SK-N-SH (cell line): ENCODE measurements around the gene DDX52. TPM values are rescaled to one million over a fixed set of nuclear protein-coding genes. Genes with fewer than 3 reads are reported as not detected.

Source experiments
- CTCF ChIA-PET: fragments of 300-600, 350-600 bp; formaldehyde crosslinking; extraction: SDS; loops from one replicate; lab custom pipeline; 2021; lab: Yijun Ruan, JAX
- POLR2A ChIA-PET: fragments of 350-600 bp; sonication (Branson Sonifier 250); formaldehyde crosslinking; extraction: SDS; loops from one replicate; lab custom pipeline; 2020; ENCODE audit warnings: antibody characterized with exemption, inconsistent platforms; lab: Yijun Ruan, JAX
- DNase-seq: peaks from one replicate; pipeline ENCODE4 v3.0.0; 2012
- H2AFZ ChIP-seq: fragments of 200-600 bp; sonication (generic); 2 replicates; pipeline ENCODE4 v1.8.1; 2016; ENCODE audit warnings: antibody characterized with exemption, mild to moderate bottlenecking, low read depth
- H3F3A ChIP-seq: fragments of 200-600 bp; sonication (generic); replicated peaks from 2 replicates; pipeline ENCODE3; 2016; ENCODE audit warnings: antibody characterized with exemption, mild to moderate bottlenecking; ENCODE audit not compliant: insufficient read depth
- H3K27ac ChIP-seq, 2 experiments: fragments of 200-500 bp in 1 of 2; fragments of 200-600 bp in 1 of 2; sonication (Bioruptor generic) in 1 of 2; sonication (generic), shearing (Covaris generic) in 1 of 2; 2 replicates each; pipeline versions ENCODE4 v1.5.1 to v1.6.1; 2014 to 2016; ENCODE audit warnings: low read depth in 2 of 2, inconsistent platforms in 1 of 2, low read length in 1 of 2, mild to moderate bottlenecking in 1 of 2, mixed read lengths in 1 of 2
- H3K27me3 ChIP-seq: fragments of 200-600 bp; sonication (generic), shearing (Covaris generic); 2 replicates; pipeline ENCODE4 v1.6.1; 2016; ENCODE audit warnings: mixed run types; ENCODE audit not compliant: insufficient read depth
- H3K36me3 ChIP-seq, 2 experiments: fragments of 200-500 bp in 1 of 2; fragments of 200-600 bp in 1 of 2; sonication (Bioruptor generic) in 1 of 2; sonication (generic) in 1 of 2; replicated peaks in 1 of 2; 2 replicates each; pipeline versions ENCODE3 to v1.5.1; 2014 to 2016; ENCODE audit warnings: low read length in 1 of 2, mild to moderate bottlenecking in 1 of 2; ENCODE audit not compliant: insufficient read depth in 2 of 2, control insufficient read depth in 1 of 2
- H3K4me1 ChIP-seq, 2 experiments: fragments of 200-500 bp in 1 of 2; fragments of 200-600 bp in 1 of 2; sonication (Bioruptor generic) in 1 of 2; sonication (generic), shearing (Covaris generic) in 1 of 2; 2 replicates each; pipeline versions ENCODE4 v1.5.1 to v1.6.1; 2014 to 2016; ENCODE audit warnings: low read depth in 1 of 2, low read length in 1 of 2, mixed run types in 1 of 2; ENCODE audit not compliant: insufficient read depth in 2 of 2, control insufficient read depth in 1 of 2
- H3K4me2 ChIP-seq: fragments of 200-600 bp; sonication (generic), shearing (Covaris generic); 2 replicates; pipeline ENCODE4 v1.6.1; 2017; ENCODE audit warnings: mixed run types
- H3K4me3 ChIP-seq, 2 experiments: fragments of 200-500 bp in 1 of 2; fragments of 200-600 bp in 1 of 2; sonication (Bioruptor generic) in 1 of 2; sonication (generic), shearing (Covaris generic) in 1 of 2; 2 replicates each; pipeline versions ENCODE4 v1.5.1 to v1.8.1; 2014 to 2016; ENCODE audit warnings: low read depth in 2 of 2, inconsistent platforms in 1 of 2, low read length in 1 of 2, mild to moderate bottlenecking in 1 of 2, mixed read lengths in 1 of 2, moderate library complexity in 1 of 2
- H3K79me2 ChIP-seq: fragments of 200-600 bp; sonication (generic); 2 replicates; pipeline ENCODE4 v1.8.1; 2017; ENCODE audit warnings: mild to moderate bottlenecking; ENCODE audit not compliant: insufficient read depth
- H3K9ac ChIP-seq: fragments of 200-600 bp; sonication (generic); 2 replicates; pipeline ENCODE4 v1.6.1; 2017; ENCODE audit warnings: mixed run types
- H3K9me2 ChIP-seq: fragments of 200-600 bp; sonication (generic); 2 replicates; pipeline ENCODE4 v1.6.1; 2017; ENCODE audit warnings: mixed run types
- H3K9me3 ChIP-seq: fragments of 200-600 bp; sonication (generic); 2 replicates; pipeline ENCODE4 v1.6.1; 2017; ENCODE audit warnings: mixed run types, mild to moderate bottlenecking, moderate library complexity
- H4K20me1 ChIP-seq: fragments of 200-600 bp; sonication (generic); 2 replicates; pipeline ENCODE4 v1.6.1; 2017; ENCODE audit warnings: mild to moderate bottlenecking, mixed run types; ENCODE audit not compliant: insufficient read depth
- CHD2 ChIP-seq: fragments of 150-350 bp; IDR thresholded peaks from 2 replicates; pipeline ENCODE4 v1.6.1; 2018; ENCODE audit warnings: low read length; ENCODE audit not compliant: partially characterized antibody
- ELF1 ChIP-seq: IDR thresholded peaks from 2 replicates; pipeline ENCODE4 v1.4.0; 2012
- EZH2phosphoT487 ChIP-seq: fragments of 200-600 bp; sonication (generic); IDR thresholded peaks from 2 replicates; pipeline ENCODE4 v1.6.1; 2017; ENCODE audit warnings: low read depth, mixed run types, mild to moderate bottlenecking, antibody characterized with exemption, moderate library complexity, borderline replicate concordance
- FOSL2 ChIP-seq: IDR thresholded peaks from 2 replicates; pipeline ENCODE4 v1.4.0; 2012; ENCODE audit warnings: low read depth, mild to moderate bottlenecking, moderate library complexity, borderline replicate concordance
- GABPA ChIP-seq: IDR thresholded peaks from 2 replicates; pipeline ENCODE4 v1.4.0; 2012; ENCODE audit warnings: low read depth, mild to moderate bottlenecking
- GATA2 ChIP-seq: sonication (generic); formaldehyde crosslinking; IDR thresholded peaks from 2 replicates; pipeline ENCODE4 v1.5.0; 2020; ENCODE audit warnings: mild to moderate bottlenecking, missing genetic modification reagents
- IRF3 ChIP-seq: fragments of 150-350 bp; IDR thresholded peaks from 2 replicates; pipeline ENCODE4 v1.6.1; 2016; ENCODE audit warnings: mild to moderate bottlenecking, low read depth, low read length
- MEF2A ChIP-seq: IDR thresholded peaks from 2 replicates; pipeline ENCODE4 v1.4.0; 2012; ENCODE audit warnings: low read depth, borderline replicate concordance
- MXI1 ChIP-seq: IDR thresholded peaks from 2 replicates; pipeline ENCODE4 v1.6.1; 2012; ENCODE audit warnings: mild to moderate bottlenecking, low read depth, low read length, improper control_type of control experiment
- POLR2AphosphoS5 ChIP-seq: IDR thresholded peaks from 2 replicates; pipeline ENCODE4 v1.6.1; 2012; ENCODE audit warnings: low read depth, low read length
- RAD21 ChIP-seq: IDR thresholded peaks from 2 replicates; pipeline ENCODE4 v1.6.1; 2012; ENCODE audit warnings: mild to moderate bottlenecking, low read length
- RCOR1 ChIP-seq: fragments of 150-350 bp; IDR thresholded peaks from 2 replicates; pipeline ENCODE4 v1.6.1; 2017; ENCODE audit warnings: antibody characterized with exemption, low read length
- YY1 ChIP-seq: IDR thresholded peaks from 2 replicates; pipeline ENCODE4 v1.4.0; 2012; ENCODE audit warnings: low read depth, mild to moderate bottlenecking
- WGBS: methylation state at CpG from one replicate; pipeline ENCODE4 v1.1.6; 2017; ENCODE audit warnings: low lambda C conversion rate; 5-methylcytosine and 5-hydroxymethylcytosine counted together
- polyA plus RNA-seq, 3 experiments: library from polyadenylated mRNA; depleted of rRNA; stranded (reverse); fragments of >200 nt; gene quantifications; 2 replicates each; pipeline ENCODE4 v1.2.3, GENCODE V29; 2012
- TF ChIP-seq, protein P1 (sequence below): IDR thresholded peaks from 2 replicates; pipeline ENCODE4 v1.4.0; 2012; ENCODE audit warnings: low read depth, borderline replicate concordance

DDX52 gene
- polyA plus RNA-seq, 1 of the 3 experiments (the other 2 are of a cell fraction): 7.3 TPM

- Histone ChIP-seq H3K27me3 (no peaks in the 10 kb centered on the region), H3K9me3 (no peaks in the 10 kb centered on the region), H3K27ac (no peak overlapping the region), H3F3A (peaks cover 7% of the 10 kb centered on the region), H4K20me1 (no peaks in the 10 kb centered on the region; the same call in 1 of the 2 replicates), H3K9ac (no peak overlapping the region), H3K4me2 (no peak overlapping the region), H3K79me2 (peaks cover 40% of the 10 kb centered on the region), H3K4me1 (no peaks in the 10 kb centered on the region), H3K9me2 (no peaks in the 10 kb centered on the region), H3K4me3 (no peak overlapping the region), H2AFZ (no peak overlapping the region), H3K36me3 (peaks cover 57 to 58% of the 10 kb centered on the region in 2 experiments)
- CTCF ChIA-PET: no interaction called here
- no peak for TF ChIP-seq GATA2 (CRISPR knock-in tag)
- no peak for TF ChIP-seq GABPA
- TF ChIP-seq MXI1: no peak
- no peak for TF ChIP-seq EZH2phosphoT487
- no peak for TF ChIP-seq YY1
- TF ChIP-seq RAD21: no peak
- TF ChIP-seq RCOR1: no peak
- no peak for DNase-seq
- 92% methylated on average over 2 of the region's 2 CpGs for WGBS
- POLR2A ChIA-PET: no interaction called here
Measured at GRCh38 chr17:37598145-37598544, 45.1 kb downstream of the DDX52 start.

GRCh38 chr17:37592291-37592690, 51.0 kb downstream of the DDX52 start:
- CTCF ChIA-PET: interaction anchor here (1.3 kb wide), 1 partner anchor 17 kb away, joined by 4 read pairs; no protein-coding TSS in a partner anchor
- Histone ChIP-seq H3K27ac (no peak overlapping the region), H3K9me3 (no peaks in the 10 kb centered on the region), H3K4me2 (no peak overlapping the region), H3K27me3 (no peaks in the 10 kb centered on the region), H4K20me1 (no peaks in the 10 kb centered on the region), H3K9ac (no peak overlapping the region), H3K4me3 (no peak overlapping the region), H3F3A (no peaks in the 10 kb centered on the region), H2AFZ (no peak overlapping the region), H3K9me2 (no peaks in the 10 kb centered on the region), H3K79me2 (peaks cover 51% of the 10 kb centered on the region), H3K4me1 (no peaks in the 10 kb centered on the region), H3K36me3 (peaks cover 50 to 53% of the 10 kb centered on the region in 2 experiments)
- no peak for DNase-seq
- TF ChIP-seq, protein P1, sequence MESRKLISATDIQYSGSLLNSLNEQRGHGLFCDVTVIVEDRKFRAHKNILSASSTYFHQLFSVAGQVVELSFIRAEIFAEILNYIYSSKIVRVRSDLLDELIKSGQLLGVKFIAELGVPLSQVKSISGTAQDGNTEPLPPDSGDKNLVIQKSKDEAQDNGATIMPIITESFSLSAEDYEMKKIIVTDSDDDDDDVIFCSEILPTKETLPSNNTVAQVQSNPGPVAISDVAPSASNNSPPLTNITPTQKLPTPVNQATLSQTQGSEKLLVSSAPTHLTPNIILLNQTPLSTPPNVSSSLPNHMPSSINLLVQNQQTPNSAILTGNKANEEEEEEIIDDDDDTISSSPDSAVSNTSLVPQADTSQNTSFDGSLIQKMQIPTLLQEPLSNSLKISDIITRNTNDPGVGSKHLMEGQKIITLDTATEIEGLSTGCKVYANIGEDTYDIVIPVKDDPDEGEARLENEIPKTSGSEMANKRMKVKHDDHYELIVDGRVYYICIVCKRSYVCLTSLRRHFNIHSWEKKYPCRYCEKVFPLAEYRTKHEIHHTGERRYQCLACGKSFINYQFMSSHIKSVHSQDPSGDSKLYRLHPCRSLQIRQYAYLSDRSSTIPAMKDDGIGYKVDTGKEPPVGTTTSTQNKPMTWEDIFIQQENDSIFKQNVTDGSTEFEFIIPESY: no peak
- TF ChIP-seq ELF1: no peak
- TF ChIP-seq GABPA: no peak
- no peak for TF ChIP-seq RAD21
- no peak for TF ChIP-seq MEF2A
- TF ChIP-seq GATA2 (CRISPR knock-in tag): no peak
- no peak for TF ChIP-seq EZH2phosphoT487
- no peak for TF ChIP-seq IRF3
- no peak for TF ChIP-seq RCOR1
- no peak for TF ChIP-seq MXI1
- TF ChIP-seq POLR2AphosphoS5: no peak
- no peak for TF ChIP-seq CHD2
- no peak for TF ChIP-seq FOSL2
- 83% methylated on average over 6 of the region's 6 CpGs for WGBS
- POLR2A ChIA-PET: no interaction called here
